WI38 (cell line): ENCODE measurements around the gene ERAS.
"Not testable (repeated sequence)": the region's sequence is repeated elsewhere in the genome, so short reads cannot be mapped to it uniquely, and the experiment has no call there.

Source experiments
- H3K4me3 ChIP-seq: 2 replicates; pipeline ENCODE4 v1.5.1; 2011; ENCODE audit warnings: low read depth, mild to moderate bottlenecking, control low read depth, low read length
- CTCF ChIP-seq: IDR thresholded peaks from 2 replicates; pipeline ENCODE4 v1.5.1; 2012; ENCODE audit warnings: low read depth, mild to moderate bottlenecking, control low read depth, low read length

ERAS gene

GRCh38 chrX:48814722-48815121 lies 11.6 kb upstream of the ERAS start:
- no peak overlapping the region for H3K4me3 ChIP-seq
- no peak for TF ChIP-seq CTCF

- no peak overlapping the region for H3K4me3 ChIP-seq
- TF ChIP-seq CTCF = no peak
These were observed 11.0 kb upstream of the ERAS start for GRCh38 chrX:48815266-48815665.

- H3K4me3 ChIP-seq = no peak overlapping the region
- no peak for TF ChIP-seq CTCF
These were observed 10.1 kb upstream of the ERAS start for GRCh38 chrX:48816014-48816810.

- TF ChIP-seq CTCF = no peak
These were observed 8.2 kb upstream of the ERAS start for GRCh38 chrX:48818098-48818497.

GRCh38 chrX:48818866-48819265 lies 7.4 kb upstream of the ERAS start:
- TF ChIP-seq CTCF = no peak
- H3K4me3 ChIP-seq = no peak overlapping the region

More at GRCh38 chrX:48818098-48818497, 8.2 kb upstream of the ERAS start:
- no peak overlapping the region for H3K4me3 ChIP-seq

GRCh38 chrX:48819394-48819793 lies 6.9 kb upstream of the ERAS start:
- not testable (repeated sequence) for H3K4me3 ChIP-seq

GRCh38 chrX:48823053-48823452 lies 3.3 kb upstream of the ERAS start:
- TF ChIP-seq CTCF = no peak

GRCh38 chrX:48824066-48824465 lies 2.2 kb upstream of the ERAS start:
- H3K4me3 ChIP-seq = no peak overlapping the region
- no peak for TF ChIP-seq CTCF

More at GRCh38 chrX:48823053-48823452, 3.3 kb upstream of the ERAS start:
- H3K4me3 ChIP-seq = no peak overlapping the region
